Thoracic aorta (tissue), 2 donors: ENCODE measurements around the gene ZNF555. TPM values are rescaled to one million over a fixed set of nuclear protein-coding genes. Genes with fewer than 3 reads are reported as not detected.

ENCODE experiments used
- ATAC-seq: fragments of 150-250 bp; one replicate; pipeline ENCODE4 v1.8.0; 2017; ENCODE audit warnings: low read depth; ENCODE audit not compliant: insufficient number of reproducible peaks, low FRiP score
- DNase-seq: peaks from one replicate; pipeline ENCODE4 v3.0.0-alpha.2; 2020; ENCODE audit warnings: low spot score
- H3K27ac ChIP-seq, 2 donors: fragments of 200-600 bp; sonication (generic); 1 replicate in 1 of 2; 2 replicates in 1 of 2; pipeline ENCODE4 v1.5.1; 2016; ENCODE audit warnings: mild to moderate bottlenecking in 2 of 2, moderate library complexity in 2 of 2
- H3K27me3 ChIP-seq: fragments of 200-600 bp; sonication (generic); replicated peaks from 2 replicates; pipeline ENCODE4 v1.6.0; 2016; ENCODE audit warnings: mild to moderate bottlenecking; ENCODE audit not compliant: insufficient read depth
- H3K36me3 ChIP-seq: fragments of 200-600 bp; sonication (generic); one replicate; pipeline ENCODE4 v1.5.1; 2016
- H3K4me1 ChIP-seq, 2 donors: fragments of 200-600 bp; sonication (generic); 1 replicate in 1 of 2; 2 replicates in 1 of 2; pipeline versions ENCODE4 v1.5.1 to v1.6.0; 2016; ENCODE audit warnings: low read depth in 2 of 2, mild to moderate bottlenecking in 1 of 2; ENCODE audit not compliant: control insufficient read depth in 1 of 2
- H3K4me3 ChIP-seq: fragments of 200-600 bp; sonication (generic); 2 replicates; pipeline ENCODE4 v1.5.1; 2016; ENCODE audit warnings: mild to moderate bottlenecking
- H3K9me3 ChIP-seq: fragments of 200-600 bp; sonication (generic); 2 replicates; pipeline ENCODE4 v1.5.1; 2016
- CTCF ChIP-seq: fragments of 200-600 bp; sonication (generic); IDR thresholded peaks from one replicate; pipeline ENCODE4 v1.5.1; 2019; ENCODE audit warnings: antibody characterized with exemption
- total RNA-seq, 2 donors: library from RNA; depleted of rRNA; stranded (reverse); fragments of >200 nt; gene quantifications; one replicate each; pipeline versions ENCODE4 v1.1.0 to v1.2.3, GENCODE V29; 2016

Gene ZNF555
- total RNA-seq, 2 donors from 2014 or later: 5.4 to 12.5 TPM

DNA sequence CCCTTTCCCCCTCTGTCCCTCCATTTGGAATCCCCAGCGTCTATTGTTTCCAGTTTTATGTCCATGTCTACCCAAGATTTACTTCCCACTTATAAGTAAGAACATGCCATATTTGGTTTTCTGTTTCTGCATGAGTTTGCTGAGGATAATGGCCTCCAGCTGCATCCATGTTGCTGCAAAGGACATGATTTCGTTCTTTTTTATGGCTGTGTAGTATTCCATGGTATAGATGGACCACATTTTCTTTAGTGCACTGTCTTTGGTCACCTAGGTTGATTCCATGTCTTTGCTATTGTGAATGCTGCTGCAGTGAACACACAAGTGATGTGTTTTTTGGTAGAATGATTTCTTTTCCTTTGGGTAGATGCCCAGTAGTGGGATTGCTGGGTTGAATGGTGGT is 3.8 kb downstream of the ZNF555 start:
- no peak for DNase-seq
- no peak overlapping the region for H3K27ac ChIP-seq
- no peaks in the 10 kb centered on the region for H3K27me3 ChIP-seq
- no peak for ATAC-seq
- H3K9me3 ChIP-seq: peaks cover 18% of the 10 kb centered on the region
- H3K36me3 ChIP-seq: peaks cover 5% of the 10 kb centered on the region
- peaks cover 8 to 13% of the 10 kb centered on the region in 2 donors for H3K4me1 ChIP-seq
- no peak overlapping the region for H3K4me3 ChIP-seq
- TF ChIP-seq CTCF: no peak

- no peaks in the 10 kb centered on the region for H3K27me3 ChIP-seq
- DNase-seq (no peak), ATAC-seq (no peak)
- peaks cover 28% of the 10 kb centered on the region for H3K9me3 ChIP-seq
- H3K27ac ChIP-seq: no peak overlapping the region
- peaks cover 8 to 13% of the 10 kb centered on the region in 2 donors for H3K4me1 ChIP-seq
- no peak overlapping the region for H3K4me3 ChIP-seq
- no peak for TF ChIP-seq CTCF
- peaks cover 15% of the 10 kb centered on the region for H3K36me3 ChIP-seq
Measured at GRCh38 chr19:2846180-2846894, 5.1 kb downstream of the ZNF555 start.

DNA sequence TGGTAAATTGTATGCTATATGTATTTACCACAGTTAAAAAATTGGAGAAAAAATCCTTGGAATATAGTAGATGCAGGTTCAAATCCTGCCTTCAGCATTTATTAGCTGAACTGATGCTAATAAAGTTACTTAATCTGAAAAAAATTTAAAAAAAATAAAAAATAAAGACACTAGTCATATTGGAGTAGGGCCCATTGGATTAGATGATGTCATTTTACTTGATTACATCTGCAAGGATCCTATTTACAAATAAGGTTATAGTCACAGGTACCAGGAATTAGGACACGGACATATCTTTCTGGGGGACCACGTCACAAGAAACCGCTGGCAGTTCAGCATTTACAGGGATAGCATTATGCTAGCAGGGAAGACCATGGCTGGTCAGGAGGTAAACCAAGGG is 6.2 kb downstream of the ZNF555 start:
- TF ChIP-seq CTCF: no peak
- H3K36me3 ChIP-seq: peaks cover 27% of the 10 kb centered on the region
- peaks cover 40% of the 10 kb centered on the region for H3K9me3 ChIP-seq
- H3K4me3 ChIP-seq: no peak overlapping the region
- ATAC-seq (no peak), DNase-seq (no peak)
- H3K27me3 ChIP-seq: no peaks in the 10 kb centered on the region
- peaks cover 2 to 6% of the 10 kb centered on the region in 2 donors for H3K4me1 ChIP-seq
- H3K27ac ChIP-seq: no peak overlapping the region

DNA sequence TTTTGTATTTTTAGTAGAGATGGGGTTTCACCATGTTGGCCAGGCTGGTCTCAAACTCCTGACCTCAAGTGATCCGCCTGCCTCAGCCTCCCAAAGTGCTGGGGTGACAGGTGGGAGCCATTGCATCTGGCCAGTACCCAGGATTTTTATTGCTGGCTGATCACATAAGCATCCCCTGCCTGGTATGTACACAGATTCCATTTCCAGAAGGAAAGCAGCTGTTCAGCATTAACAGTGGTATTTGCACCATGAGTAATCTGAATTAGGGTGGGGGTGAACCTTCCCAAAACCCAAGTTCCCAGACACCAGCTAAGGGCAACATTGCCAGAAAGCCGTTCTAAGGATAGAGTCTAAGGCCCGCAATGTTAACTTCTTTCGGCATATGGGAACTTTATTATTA is 7.3 kb downstream of the ZNF555 start:
- TF ChIP-seq CTCF: no peak
- no peak overlapping the region for H3K27ac ChIP-seq
- peaks cover 51% of the 10 kb centered on the region for H3K9me3 ChIP-seq
- no peak for ATAC-seq
- no peaks in the 10 kb centered on the region for H3K27me3 ChIP-seq
- H3K4me3 ChIP-seq: no peak overlapping the region
- H3K36me3 ChIP-seq: peaks cover 38% of the 10 kb centered on the region
- no peaks in the 10 kb centered on the region for H3K4me1 ChIP-seq
- DNase-seq: no peak

DNA sequence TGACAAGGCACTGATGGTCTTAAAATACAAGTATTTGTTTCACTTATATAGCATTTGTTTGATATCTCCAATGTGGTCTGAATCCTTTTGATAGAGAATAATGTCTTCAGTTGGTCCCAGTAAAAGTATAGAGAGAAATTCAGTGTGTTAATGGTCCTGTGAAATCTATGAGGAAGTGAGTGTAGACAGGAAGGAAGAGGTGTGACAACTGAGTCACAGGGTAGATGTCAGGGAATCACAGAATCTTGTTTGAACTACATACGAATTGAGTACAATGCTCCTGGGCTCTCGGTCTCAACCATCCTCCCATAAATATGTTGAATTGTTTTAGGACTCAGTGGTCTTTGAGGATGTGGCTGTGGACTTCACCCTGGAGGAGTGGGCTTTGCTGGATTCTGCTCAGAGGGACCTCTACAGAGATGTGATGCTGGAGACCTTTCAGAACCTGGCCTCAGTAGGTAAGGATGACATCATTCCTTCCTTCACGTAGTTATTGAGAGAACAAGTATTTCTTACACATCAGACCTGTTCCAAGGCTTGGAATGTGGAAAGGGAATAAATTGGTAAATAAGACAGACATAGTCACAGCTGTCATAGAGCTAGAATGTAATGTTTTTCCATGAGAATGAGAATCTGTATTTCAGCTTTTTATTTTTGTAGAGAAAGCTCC is 9.1 kb downstream of the ZNF555 start:
- Histone ChIP-seq H3K27me3 (no peaks in the 10 kb centered on the region), H3K4me3 (no peak overlapping the region), H3K9me3 (peaks cover 69% of the 10 kb centered on the region), H3K4me1 (no peaks in the 10 kb centered on the region), H3K36me3 (peaks cover 39% of the 10 kb centered on the region), H3K27ac (no peak overlapping the region)
- ATAC-seq (no peak), DNase-seq (no peak)
- TF ChIP-seq CTCF: no peak
